Ovary (tissue), 3 donors: Measurements from ENCODE around the gene DMXL1.

ENCODE experiments used
- EP300 ChIP-seq: sonication (generic); formaldehyde crosslinking; IDR thresholded peaks from one replicate; pipeline ENCODE4 v1.6.1; 2017; ENCODE audit warnings: antibody characterized with exemption
- TF ChIP-seq, protein P1 (sequence below), 3 donors: fragments of 450-650 bp in 2 of 3; fragments of 200-600 bp in 1 of 3; IDR thresholded peaks; one replicate each; pipeline versions ENCODE4 v1.5.1 to v1.8.0; 2016 to 2022; ENCODE audit warnings: antibody characterized with exemption in 3 of 3, mild to moderate bottlenecking in 1 of 3
- donor health status: DM: no; HTN: no; CAD: no.

DNA sequence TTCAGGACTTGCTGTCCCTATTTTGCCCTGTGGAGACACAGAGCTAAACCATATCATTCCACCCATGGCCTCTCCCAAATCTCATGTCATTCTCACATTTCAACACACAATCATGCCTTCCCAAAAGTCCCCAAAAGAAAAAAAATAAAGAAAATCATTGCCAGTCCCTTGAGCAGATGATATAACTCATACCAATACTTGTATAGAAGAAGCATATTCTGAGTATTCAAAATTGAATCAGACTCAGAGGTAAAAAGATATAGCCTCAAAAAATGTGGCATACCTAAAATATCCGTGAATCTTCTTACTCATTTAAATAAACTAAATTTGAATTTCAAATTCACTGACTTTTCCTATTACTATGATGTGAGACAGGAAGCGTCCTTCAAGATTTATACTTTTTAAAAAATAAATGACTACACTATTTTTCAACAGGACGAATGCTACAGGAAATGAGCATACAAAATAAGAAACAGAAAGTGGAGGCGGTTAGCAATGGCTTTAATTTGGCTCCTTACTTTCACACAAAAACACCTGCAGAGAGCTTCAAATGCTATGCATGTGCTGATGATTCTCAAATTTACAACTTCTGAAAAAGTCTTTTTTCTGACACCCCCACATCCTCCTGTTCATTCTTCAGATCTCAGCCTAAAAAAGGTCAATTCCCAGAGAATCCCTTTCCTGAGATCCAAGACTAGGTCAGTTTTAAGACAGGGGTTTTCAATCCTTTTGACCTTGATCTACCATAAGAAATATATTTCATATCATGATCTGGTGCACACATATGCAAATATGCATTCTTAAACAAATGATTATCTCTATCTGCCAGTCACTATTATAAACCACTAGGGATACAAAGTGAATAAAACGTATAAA is 39.6 kb upstream of the DMXL1 start:
- TF ChIP-seq, protein P1, sequence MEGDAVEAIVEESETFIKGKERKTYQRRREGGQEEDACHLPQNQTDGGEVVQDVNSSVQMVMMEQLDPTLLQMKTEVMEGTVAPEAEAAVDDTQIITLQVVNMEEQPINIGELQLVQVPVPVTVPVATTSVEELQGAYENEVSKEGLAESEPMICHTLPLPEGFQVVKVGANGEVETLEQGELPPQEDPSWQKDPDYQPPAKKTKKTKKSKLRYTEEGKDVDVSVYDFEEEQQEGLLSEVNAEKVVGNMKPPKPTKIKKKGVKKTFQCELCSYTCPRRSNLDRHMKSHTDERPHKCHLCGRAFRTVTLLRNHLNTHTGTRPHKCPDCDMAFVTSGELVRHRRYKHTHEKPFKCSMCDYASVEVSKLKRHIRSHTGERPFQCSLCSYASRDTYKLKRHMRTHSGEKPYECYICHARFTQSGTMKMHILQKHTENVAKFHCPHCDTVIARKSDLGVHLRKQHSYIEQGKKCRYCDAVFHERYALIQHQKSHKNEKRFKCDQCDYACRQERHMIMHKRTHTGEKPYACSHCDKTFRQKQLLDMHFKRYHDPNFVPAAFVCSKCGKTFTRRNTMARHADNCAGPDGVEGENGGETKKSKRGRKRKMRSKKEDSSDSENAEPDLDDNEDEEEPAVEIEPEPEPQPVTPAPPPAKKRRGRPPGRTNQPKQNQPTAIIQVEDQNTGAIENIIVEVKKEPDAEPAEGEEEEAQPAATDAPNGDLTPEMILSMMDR (IDR thresholded peaks at IDR 0.05) = no peak
- no peak for TF ChIP-seq EP300
